ENCODE measurements around the gene FANCI.

GRCh38 chr15:89325039-89325803 lies 81.4 kb downstream of the FANCI start:
- TF ChIP-seq CTCF (IDR thresholded peaks at IDR 0.05) (no peak), POLR2A (IDR thresholded peaks at IDR 0.05) (no peak)
